Measurements from ENCODE around the gene SLC38A11. TPM values are rescaled to one million over a fixed set of nuclear protein-coding genes. Genes with fewer than 3 reads are reported as not detected.
A peak's percentile ranks its signal among the peaks of the same experiment; 100 is the strongest.

The SLC38A11 gene
- total and polyA plus RNA-seq, 2 of the 13 experiments (the other 11 are each of a cell fraction or from before 2014, with no cell fraction given) = 14.0 to 14.3 TPM

- no peak for TF ChIP-seq SNAPC4 (CRISPR knock-in tag; IDR thresholded peaks at IDR 0.05)
Measured at GRCh38 chr2:164888592-164888991, 66.7 kb downstream of the SLC38A11 start (continued).

DNA sequence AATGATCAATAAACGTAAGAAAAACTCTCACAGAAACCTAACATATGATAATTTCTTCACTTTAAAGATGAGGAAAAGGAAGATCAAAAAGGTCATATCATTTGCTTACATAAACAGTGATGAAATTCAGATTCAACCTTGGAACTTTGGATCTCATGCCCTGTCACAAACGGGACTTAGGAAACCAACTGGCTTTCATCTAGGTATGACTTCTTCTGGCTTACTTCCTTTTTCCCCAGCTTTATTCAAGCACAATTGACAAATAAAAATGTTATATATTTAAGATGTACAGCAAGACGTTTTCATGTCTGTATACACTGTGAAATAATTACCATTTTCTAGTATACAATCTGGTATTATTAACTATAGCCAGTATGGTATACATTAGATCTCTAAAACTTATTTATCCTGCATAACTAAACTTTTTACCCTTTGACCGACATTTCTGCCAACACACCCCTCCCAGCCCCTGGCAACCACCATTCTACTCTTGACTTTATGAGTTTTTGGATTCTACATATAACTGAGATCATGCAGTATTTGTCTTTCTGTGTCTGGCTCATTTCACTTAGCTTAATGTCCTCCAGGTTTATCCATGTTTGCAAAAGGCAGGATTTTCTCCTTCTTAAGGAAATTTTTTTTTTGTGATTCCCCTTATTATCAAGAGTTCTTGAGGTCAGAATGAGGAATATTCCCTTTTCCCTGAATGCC, 67.7 kb downstream of the SLC38A11 start:
- DNase-seq (ENCODE audit: low spot score) (peak; percentile 97), FAIRE-seq (peak; percentile 93), ATAC-seq (peak; percentile 94)
- intact Hi-C loops (cut with micrococcal nuclease; ENCODE audit: unreplicated experiment) (loop anchor here (1.0 to 2.0 kb wide), 2 partner anchors 9 to 23 kb away; no protein-coding TSS in a partner anchor), in situ Hi-C loops (cut with HindIII; ENCODE audit: extremely low pct_ligation_motif_present, low pct_unique_long_range_greater_than_20kb) (no loop called here)
- POLR2A ChIA-PET = interaction anchor here (0.6 to 2.7 kb wide), 10 partner anchors 9 to 145 kb away, joined by 3 to 19 read pairs (median 6); partner anchors contain the start of gene COBLL1
- Histone ChIP-seq H3K27me3 (ENCODE audit: control insufficient read depth in 1 of 2, insufficient read depth in 2 of 2, low read length in 2 of 2) (no peaks in the 10 kb centered on the region), H3K4me3 (replicated peaks in 1 of 3; ENCODE audit: insufficient read depth in 1 of 3, low read depth in 2 of 3, low read length in 3 of 3) (peak overlapping the region in 2 of 3 experiments; percentile 24 to 34; a peak in 3 of 6 replicates), H3K9ac (ENCODE audit: insufficient read depth, low read depth, low read length) (peak overlapping the region; percentile 65), H4K20me1 (ENCODE audit: insufficient read depth, low read length) (no peaks in the 10 kb centered on the region), H3K9me3 (ENCODE audit: low read length) (no peaks in the 10 kb centered on the region), H3K4me2 (ENCODE audit: low read depth, low read length) (peak overlapping the region; percentile 68), H3K27ac (ENCODE audit: extremely low read length, insufficient read depth, low read length) (peak overlapping the region; percentile 94), H3K79me2 (ENCODE audit: insufficient read depth, low read length) (peaks cover 3% of the 10 kb centered on the region), H3K4me1 (ENCODE audit: insufficient read depth, low read length) (peaks cover 50% of the 10 kb centered on the region), H3K36me3 (replicated peaks in 1 of 2; ENCODE audit: control insufficient read depth in 1 of 2, insufficient read depth in 2 of 2, low read length in 2 of 2) (no peaks in the 10 kb centered on the region), H2AFZ (ENCODE audit: low read length) (no peak overlapping the region)
- TSS peak; percentile 86 for BruUV-seq (replicated peaks)
- CTCF ChIA-PET (ENCODE audit: low intra/inter-chr PET ratio, low total read pairs) = no interaction called here
- WGBS (ENCODE audit: low lambda C conversion rate) = 2% methylated on average over 4 of the region's 4 CpGs
- no peak for TF ChIP-seq SMAD9 (CRISPR knock-in tag; IDR thresholded peaks at IDR 0.05)
- no peak for TF ChIP-seq NFYB (CRISPR knock-in tag; IDR thresholded peaks at IDR 0.05)
- TF ChIP-seq ZNF709 (CRISPR knock-in tag; IDR thresholded peaks at IDR 0.05) = no peak
- no peak for TF ChIP-seq ZZZ3 (CRISPR knock-in tag; IDR thresholded peaks at IDR 0.05; ENCODE audit: borderline replicate concordance)
- TF ChIP-seq SRF (IDR thresholded peaks at IDR 0.05; ENCODE audit: low read depth, low read length) = no peak
- TF ChIP-seq ZSCAN29 (CRISPR knock-in tag; conservative IDR thresholded peaks at IDR 0.05) = peak; percentile 78; the same call in 1 of the 2 replicates
- TF ChIP-seq SOX13 (IDR thresholded peaks at IDR 0.05) = peak; percentile 66; the same call in 1 of the 2 replicates
- TF ChIP-seq SOX13 (CRISPR knock-in tag; conservative IDR thresholded peaks at IDR 0.05 in 1 of 2, IDR thresholded peaks at IDR 0.05 in 1 of 2) = peak in 1 of 2 experiments; percentile 90; a peak in 2 of 4 replicates
- TF ChIP-seq, protein P1, sequence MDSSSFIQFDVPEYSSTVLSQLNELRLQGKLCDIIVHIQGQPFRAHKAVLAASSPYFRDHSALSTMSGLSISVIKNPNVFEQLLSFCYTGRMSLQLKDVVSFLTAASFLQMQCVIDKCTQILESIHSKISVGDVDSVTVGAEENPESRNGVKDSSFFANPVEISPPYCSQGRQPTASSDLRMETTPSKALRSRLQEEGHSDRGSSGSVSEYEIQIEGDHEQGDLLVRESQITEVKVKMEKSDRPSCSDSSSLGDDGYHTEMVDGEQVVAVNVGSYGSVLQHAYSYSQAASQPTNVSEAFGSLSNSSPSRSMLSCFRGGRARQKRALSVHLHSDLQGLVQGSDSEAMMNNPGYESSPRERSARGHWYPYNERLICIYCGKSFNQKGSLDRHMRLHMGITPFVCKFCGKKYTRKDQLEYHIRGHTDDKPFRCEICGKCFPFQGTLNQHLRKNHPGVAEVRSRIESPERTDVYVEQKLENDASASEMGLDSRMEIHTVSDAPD (CRISPR knock-in tag; IDR thresholded peaks at IDR 0.05) = no peak
- no peak for TF ChIP-seq MZF1 (CRISPR knock-in tag; IDR thresholded peaks at IDR 0.05; ENCODE audit: borderline replicate concordance)
- TF ChIP-seq, protein P2, sequence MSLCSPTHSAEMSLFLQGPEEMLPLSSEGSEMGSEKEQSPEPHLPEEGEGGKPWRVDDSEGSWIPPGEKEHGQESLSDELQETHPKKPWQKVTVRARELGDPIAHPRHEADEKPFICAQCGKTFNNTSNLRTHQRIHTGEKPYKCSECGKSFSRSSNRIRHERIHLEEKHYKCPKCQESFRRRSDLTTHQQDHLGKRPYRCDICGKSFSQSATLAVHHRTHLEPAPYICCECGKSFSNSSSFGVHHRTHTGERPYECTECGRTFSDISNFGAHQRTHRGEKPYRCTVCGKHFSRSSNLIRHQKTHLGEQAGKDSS (CRISPR knock-in tag; IDR thresholded peaks at IDR 0.05; ENCODE audit: borderline replicate concordance, low read depth) = no peak
- TF ChIP-seq ZNF230 (CRISPR knock-in tag; IDR thresholded peaks at IDR 0.05) = no peak

All from HepG2 (cell line).